ENCODE results near the gene ZC3H14.
"Not testable (repeated sequence)": the region's sequence is repeated elsewhere in the genome, so short reads cannot be mapped to it uniquely, and the experiment has no call there.

ZC3H14 gene, protein sequence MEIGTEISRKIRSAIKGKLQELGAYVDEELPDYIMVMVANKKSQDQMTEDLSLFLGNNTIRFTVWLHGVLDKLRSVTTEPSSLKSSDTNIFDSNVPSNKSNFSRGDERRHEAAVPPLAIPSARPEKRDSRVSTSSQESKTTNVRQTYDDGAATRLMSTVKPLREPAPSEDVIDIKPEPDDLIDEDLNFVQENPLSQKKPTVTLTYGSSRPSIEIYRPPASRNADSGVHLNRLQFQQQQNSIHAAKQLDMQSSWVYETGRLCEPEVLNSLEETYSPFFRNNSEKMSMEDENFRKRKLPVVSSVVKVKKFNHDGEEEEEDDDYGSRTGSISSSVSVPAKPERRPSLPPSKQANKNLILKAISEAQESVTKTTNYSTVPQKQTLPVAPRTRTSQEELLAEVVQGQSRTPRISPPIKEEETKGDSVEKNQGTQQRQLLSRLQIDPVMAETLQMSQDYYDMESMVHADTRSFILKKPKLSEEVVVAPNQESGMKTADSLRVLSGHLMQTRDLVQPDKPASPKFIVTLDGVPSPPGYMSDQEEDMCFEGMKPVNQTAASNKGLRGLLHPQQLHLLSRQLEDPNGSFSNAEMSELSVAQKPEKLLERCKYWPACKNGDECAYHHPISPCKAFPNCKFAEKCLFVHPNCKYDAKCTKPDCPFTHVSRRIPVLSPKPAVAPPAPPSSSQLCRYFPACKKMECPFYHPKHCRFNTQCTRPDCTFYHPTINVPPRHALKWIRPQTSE

DNA sequence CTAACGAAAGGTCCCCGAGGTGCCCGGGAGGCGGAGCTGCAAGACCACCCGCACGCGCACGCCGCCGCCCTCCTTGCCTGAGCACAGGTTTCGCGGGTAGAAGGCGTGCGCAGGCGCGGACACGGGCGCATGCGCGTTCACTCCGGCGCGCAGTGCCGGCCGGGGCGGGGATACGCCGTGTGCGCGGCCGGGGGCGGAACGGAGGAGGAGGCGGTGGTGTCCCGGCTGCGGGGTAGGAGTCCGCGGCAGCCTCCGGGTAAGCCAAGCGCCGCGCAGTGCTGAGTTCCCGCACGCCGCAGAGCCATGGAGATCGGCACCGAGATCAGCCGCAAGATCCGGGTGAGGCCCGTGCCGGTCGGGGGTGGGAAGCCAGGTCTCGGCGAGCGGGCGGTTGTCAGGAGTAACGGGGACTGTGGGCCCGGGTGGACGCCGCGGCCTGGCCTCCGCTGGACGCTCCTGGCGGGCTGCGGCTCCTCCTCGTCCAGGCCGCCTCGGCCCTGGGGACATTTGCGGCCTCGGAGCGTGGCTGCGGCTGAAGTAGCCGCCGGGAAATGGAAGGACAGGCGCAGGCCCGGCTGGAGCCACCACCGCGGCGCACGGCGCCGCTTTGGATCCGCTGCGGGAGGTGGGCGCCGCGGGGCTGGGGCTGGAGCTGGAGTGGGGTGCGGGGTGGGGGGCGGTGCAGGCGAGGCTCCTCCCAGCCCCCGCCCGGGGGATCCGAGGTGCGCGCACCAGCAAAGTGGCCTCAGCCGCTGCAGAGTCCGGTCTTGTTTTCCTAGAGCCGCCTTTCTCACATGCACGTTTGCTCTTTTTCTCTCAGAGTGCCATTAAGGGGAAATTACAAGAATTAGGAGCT is at the start of gene ZC3H14:
TSS of gene ZC3H14 (plus strand) at position 207 of the 856 bp plus-strand sequence. CDS start at position 304, 97 bp downstream.
- peak; percentile 95 for DNase-seq

DNA sequence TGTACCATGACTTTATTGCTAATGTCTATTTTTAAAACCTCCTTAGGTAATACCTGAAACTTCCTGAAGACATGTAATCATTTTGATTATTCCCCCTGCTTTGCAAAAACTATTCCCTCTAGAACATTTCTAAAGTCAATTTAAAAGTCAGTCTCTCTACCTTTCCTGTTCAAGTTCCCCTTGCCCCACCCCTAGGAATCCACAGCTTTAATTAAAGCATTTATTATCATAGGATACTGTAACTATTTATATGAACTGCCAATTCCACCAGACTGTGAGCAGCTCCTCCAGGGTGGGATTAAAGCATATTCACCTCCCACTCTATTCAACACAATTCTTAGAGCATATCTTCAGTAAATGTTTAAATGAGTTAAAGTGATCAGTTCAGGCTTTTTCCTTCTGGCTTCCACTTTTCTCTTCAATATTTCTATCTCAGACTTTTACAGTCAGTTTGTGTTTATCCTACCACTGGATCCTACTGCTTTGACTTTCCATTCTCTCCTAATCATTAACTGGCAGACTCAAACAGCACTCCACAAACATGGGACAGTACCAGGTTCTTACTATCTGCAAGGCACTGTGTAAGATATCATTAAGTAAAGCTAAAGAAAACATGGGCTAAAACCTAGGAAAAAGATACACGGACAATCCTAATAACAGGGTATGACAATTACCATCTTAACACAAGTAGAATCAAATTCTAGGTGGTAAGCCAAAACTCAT is 47.2 kb upstream of the ZC3H14 start:
- DNase-seq, result no peak

DNA sequence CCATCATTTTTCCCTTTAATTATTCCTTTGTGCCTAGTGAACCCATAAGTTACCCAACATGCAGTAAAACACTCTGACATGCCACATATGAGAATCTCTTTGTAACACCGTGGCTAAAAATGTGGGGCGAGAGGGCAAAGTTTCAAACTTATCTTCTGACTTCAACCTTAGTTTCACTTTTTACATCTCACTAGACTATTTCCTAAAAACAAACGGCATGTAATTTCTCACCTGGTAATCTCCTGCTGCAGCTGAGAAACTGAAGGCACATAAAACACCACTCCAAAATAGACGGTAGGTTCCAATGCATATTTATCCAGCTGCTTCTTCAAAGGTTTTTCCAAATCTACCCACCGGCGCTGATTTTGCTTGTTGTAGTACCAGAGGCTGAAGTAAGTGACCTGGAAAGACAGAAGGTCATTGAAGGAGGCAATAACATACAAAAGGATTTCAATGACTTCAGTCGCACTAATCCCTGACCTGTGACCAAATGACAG is 45.9 kb upstream of the ZC3H14 start:
- DNase-seq, result peak; percentile 81

DNA sequence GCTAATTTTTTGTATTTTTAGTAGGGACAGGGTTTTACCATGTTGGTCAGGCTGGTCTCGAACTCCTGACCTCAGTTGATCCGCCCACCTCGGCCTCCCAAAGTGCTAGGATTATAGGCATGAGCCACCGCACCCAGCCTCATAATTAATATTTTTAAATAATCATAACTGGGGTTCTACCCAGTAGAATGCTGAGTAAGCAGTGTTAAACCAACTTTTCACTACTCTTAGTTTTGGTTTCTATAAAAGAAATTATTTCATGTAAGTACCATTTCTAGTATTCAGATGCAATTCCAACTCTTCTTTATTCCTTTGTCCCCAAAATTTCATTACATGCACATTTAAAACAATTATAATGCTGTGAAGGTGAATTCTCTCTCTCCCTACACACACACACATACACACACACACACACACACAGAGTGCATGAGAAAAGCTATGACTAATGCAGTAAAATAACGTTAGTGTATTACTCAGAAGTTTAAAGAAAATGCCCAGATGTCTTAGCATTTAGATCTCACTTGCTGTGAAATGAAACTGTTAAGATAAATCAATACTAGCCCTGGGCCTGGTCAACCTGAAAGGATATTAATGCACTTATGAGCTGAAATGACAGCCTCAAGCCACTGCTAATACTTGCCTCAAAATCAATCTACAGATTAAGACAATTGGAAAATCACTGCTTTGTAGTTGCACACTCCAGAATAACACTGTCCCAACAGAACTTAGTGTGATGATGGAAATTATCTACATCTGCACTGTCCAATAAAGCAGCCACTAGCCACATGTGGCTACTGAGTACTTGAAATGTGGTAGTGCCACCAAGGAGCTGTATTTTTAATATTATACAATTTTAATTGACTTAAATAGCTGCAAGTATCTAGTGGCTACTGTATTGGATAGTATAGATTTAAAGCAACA is 44.0 kb upstream of the ZC3H14 start:
- DNase-seq, result no peak

DNA sequence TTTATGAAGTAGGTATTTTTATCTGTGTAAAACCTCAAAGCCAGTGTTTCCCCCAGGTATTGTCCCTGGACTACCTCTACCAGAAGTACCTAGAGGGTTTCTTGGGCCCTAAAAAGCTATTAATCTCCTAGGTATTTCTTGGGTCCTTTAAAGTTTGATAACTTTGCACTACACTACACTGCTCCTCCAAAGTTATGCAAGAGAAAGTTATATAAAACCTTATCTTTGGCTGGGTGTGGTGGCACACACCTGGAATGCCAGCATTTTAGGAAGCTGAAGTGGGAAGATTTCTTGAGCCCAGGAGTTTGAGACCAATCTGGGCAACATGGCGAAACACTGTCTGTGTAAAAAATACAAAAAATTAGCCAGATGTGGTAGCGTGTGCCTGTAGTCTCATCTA is 42.9 kb upstream of the ZC3H14 start:
- DNase-seq, result no peak

DNA sequence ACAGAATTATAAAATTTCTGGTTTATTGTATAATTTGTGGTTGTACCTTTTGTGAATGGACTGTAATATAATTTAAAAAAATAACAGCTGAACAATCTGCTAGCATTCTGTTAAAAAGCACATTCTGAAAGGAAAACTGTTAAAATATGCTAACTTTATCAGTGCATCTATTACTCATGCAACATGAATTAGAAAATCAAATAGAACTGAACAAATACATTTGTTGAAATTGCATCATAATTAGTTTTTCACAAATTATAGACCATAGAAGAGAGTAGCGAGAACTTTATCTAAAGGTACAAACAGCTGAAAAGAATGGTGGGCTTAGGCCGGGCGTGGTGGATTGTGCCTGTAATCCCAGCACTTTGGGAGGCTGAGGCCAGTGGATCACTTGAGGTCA is 41.0 kb upstream of the ZC3H14 start:
- DNase-seq, result no peak

DNA sequence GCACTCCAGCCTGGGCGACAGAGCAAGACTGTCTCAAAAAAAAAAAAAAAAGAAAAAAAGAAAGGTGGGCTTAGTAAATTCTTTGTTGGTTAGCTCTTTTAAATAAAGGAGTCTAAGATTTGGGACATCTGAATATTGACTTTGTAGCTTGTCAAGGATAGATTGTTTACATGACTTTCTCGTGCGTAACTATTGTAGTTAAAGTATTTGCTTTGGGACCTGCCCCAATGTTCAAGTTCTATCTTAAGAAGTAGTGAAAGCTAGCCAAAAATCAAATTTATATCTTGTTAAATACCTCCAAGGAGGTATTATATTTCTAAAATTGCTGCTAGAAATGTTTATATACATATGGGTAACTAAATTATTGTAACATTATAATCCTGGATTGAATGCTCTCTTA is 40.4 kb upstream of the ZC3H14 start:
- DNase-seq, result no peak

DNA sequence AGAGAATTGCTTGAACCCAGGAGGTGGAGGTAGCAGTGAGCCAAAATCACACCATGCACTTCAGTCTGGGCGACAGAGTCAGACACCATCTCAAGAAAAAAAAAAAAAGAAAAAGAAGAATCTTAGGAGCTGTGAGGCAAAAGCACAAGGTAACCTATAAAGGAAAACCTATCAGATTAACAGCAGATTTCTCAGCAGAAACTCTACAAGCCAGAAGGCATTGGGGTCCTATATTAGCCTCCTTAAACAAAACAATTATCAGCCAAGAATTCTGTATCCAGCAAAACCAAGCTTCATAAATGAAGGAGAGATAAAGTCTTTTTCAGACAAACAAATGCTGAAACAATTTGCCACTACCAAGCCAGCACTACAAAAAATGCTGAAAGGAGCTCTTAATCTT is 32.9 kb upstream of the ZC3H14 start:
- not testable (repeated sequence) for DNase-seq

DNA sequence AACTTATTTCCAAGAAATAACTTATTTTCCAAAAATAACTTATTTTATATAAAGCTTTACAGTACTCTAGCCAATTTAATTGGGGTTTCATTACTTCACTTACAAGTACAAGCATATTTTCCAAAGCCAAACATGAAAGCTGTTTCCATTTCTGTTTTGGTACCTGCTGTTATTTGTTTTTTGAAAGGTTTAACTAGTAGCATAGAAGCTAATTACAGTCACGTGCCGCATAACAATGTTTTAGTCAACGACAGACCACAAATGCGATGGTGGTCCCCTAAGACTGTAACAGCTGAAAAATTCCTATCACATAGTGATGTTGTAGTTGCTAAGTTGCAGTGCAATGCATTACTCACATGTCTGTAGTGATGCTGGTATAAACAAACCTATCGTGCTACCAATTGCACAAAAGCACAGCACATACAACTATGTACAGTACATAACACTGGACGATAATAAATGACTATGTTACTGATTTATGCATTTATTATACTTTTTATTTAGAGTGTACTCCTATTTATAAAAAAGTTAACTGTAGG is 29.7 kb upstream of the ZC3H14 start:
- DNase-seq, result no peak

DNA sequence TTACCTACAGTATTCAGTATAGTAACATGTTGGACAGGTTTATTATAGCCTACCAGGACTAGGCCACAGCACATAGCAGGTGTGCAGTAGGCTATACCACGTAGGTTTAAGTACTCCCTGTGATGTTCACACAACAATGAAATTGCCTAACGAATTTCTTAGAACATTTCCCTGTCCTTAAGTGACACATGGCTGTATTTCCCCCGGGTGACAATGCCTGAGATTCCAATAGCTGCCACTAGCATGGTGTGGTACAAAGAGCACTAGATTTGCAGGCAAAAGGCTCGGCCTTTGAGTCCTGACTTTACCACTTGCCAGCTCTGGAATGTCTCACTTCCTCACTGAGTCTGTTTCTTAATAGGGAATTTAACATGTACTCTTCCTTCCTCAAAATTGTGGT is 27.7 kb upstream of the ZC3H14 start:
- DNase-seq, result peak; percentile 34

DNA sequence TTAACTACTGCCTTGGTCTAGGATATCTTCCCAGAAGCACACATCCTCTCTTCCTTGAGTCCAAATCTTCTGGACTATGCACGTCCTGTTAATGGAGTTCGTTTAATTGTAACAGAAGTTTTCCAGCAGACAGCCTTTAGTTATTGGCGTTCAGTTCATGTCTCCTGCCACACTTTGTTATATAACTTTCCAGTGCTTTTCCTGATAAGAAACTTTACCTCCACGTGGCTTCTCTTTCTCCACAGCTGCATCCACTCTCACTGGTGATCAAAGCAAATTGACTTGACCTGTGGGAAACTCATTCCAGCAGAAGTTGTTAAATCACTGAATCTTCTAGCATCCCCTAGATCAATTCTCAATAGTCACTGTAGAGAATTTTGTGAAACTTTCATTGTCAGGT is 27.0 kb upstream of the ZC3H14 start:
- DNase-seq, result no peak

DNA sequence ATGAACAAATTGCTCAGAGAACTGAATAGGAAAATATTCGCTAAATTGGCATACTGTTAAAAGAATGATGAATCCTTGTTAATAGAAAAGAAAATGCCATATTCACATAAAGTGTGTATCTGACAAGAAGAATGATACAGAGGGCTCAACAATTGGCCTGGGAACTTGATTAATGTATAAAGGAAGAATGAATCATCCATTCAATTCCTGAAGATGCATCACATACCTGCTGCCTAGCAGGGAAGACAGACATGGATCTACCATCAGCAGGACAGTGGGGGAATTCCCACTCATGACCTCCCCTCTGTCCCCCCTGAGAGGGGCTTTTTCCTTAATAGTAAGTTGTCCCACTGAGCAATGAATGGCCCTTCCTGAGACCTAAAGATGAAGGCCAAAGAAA is 21.5 kb upstream of the ZC3H14 start:
- DNase-seq, result no peak

DNA sequence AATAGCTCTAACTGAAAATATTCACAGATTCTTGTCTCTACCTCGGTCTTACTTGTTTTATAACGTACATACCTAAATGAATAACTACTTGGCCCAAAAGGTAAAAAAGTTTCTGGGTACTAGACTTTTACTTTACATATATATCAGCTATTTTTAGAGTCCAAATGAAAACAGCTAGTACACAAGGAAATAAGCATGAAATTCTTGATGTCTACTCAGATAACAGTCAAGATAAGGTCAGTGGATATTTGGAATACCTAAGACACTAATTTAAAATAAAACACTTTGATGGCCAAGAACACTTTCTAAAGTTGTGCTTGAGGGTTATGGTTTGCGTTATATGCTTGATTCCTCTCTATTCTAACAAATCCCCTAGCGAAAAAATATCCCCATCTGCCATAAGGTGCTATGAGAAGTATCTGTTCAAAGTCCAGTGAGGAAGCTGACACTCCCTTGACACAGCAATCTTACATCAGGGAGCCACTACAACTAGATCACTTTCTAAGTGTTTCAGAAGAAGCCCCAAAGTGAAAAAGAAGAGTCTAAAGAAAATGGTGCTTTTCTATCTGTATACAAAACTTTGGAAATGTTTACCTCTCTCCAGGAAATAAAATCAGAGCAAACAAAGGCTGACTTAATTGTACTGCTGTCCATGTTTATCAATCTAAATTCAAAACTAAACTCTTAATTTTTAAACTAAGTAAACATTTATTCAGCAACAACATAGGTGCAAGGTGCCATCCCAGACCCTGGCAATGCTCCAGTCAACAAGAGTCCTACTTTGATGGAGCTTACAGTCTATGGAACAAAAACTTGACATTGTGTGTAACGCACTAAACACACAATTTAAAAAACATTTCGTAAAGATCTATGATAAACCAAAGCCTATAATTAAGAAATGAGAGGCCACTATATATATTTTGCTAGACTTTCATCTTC is 19.7 kb upstream of the ZC3H14 start:
- peak; percentile 74 for DNase-seq

DNA sequence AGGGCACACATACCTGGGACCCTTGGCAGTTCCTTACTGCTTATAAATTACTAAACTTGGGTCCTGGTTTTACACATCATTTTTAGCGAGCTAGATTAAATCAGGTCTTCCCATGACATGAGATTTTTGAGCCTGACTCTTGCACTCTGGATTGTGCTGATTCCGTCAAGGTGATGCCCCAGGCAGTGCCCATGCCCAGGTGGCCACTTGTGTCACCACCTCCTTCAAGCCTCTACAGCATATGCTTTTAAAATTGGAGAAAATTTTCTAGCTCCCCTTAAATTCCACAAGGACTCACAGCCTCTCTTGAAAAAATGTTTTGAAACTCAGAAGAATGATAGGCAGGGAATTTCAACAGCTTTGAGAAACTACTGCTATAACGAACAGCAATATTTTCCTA is 17.6 kb upstream of the ZC3H14 start:
- no peak for DNase-seq

DNA sequence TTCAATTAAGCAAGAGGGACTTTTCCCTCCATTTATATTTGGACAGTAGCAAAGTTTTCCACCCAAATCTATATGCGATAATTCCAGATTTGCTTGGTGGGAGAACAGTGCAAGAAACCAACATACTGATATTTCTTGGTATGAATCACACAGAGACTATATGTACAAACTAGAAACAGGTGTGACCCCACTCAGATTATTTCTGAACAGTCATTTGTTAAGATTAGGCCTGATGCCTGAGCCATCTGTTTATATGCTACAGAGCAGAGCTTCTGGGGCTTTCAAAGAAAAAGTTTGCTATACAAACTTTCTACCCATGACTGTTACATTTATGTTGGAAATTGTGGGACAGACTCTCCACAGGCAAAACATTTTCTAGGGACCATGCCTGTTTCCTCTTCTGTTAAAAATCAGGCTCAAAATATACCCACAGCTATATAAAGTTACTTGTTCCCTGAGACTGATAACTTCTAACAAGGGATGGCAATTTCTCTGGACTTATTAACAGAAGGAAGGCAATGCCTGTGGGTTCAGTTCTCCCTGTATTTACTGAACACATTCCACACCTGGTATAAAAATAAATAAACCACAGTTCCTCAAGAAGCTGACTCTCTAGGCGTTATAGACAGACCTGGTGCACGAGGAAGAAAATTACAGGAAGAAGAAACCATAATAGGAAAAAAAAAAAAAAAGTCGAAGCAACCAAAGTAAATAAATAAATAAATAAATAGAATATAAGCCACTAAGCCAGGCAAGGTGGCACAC is 16.0 kb upstream of the ZC3H14 start:
- no peak for DNase-seq

DNA sequence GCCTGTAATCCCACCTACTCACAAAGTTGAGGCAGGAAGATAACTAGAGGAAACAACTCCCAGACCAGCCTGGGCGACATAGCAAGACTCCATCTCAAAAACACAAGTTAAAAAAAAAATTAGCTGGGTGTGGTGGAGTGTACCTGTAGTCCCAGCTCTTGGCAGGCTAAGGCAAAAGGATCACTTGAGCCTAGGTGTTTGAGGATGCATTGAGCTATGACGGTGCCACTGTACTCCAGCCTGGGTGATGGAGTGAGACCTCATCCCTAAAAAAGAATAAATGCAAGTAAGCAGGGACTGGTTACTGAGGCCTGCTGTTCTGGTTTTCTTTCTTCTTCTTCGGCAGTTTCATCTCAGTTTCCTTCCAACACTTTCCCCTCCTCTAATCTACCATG is 15.5 kb upstream of the ZC3H14 start:
- DNase-seq, result no peak

DNA sequence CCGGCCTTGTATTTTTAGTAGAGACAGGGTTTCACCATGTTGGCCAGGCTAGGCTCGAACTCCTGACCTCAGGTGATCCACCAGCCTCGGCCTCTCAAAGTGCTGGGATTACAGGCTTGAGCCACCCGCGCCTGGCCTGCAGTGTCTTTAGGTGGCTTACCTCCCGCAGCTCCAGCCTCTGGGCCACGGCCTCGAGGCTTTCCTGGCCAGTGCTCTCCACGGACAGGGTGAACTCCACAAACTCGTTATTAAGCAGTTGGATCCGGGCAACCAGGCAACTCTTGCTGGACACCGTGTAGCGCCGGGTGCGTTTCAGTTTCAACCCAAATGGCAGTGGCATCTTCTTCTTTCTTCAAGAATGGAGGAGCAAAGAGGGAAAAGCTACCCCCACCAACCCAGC is 12.8 kb upstream of the ZC3H14 start:
- DNase-seq, result no peak

DNA sequence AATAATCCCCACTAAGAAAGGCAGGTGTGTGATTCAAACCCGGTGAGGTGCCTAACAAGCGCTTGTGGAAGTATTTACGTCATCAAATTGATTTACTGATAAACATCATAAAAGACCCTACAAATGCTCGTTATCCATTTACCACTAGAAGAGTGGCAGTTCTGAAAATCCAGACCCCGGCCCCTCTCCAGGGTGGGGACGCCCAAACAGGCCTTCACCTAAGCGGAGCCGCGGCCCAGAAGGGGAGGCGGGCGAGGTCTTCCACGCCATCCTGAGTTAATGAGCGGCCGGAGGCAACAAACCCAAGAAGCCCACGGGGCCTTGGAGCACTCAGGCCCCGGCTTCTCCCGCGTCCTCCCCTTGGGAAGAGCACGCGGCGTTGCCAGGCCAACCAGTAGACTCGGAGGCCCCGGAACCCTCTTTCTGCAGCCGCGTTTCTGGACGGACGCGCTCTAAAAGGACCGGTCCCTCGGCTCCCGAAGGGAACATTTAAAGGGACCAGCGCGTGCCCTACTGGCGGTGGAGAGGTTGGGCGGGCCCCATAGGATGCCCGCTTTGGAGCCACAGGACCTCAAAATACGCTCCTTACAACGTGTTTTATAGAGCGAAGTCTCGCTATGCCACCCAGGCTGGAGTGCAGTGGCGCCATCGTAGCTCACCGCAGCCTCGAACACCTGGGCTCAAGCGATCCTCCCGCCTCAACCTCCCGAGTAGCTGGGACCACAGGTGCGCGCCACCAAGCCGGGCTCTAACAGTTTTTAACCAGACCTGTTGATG is 11.6 kb upstream of the ZC3H14 start:
- DNase-seq, result peak; percentile 96
